ENCODE data around the gene TJP3.

- TF ChIP-seq EZH2 (IDR thresholded peaks at IDR 0.05) (no peak), POLR2AphosphoS5 (IDR thresholded peaks at IDR 0.05; ENCODE audit: borderline replicate concordance, low read depth, low read length) (no peak)
Observed at GRCh38 chr19:3658870-3659745, 49.1 kb upstream of the TJP3 start.

Data from SK-N-MC (cell line).